Breast epithelium (tissue), 4 donors: ENCODE measurements around the gene TTC7B. TPM values are rescaled to one million over a fixed set of nuclear protein-coding genes. Genes with fewer than 3 reads are reported as not detected.

ENCODE experiments used
- DNase-seq, 2 donors: peaks; one replicate each; pipeline ENCODE4 v3.0.0-alpha.2; 2019; ENCODE audit warnings: low spot score in 2 of 2
- H3K27ac ChIP-seq, 2 donors: fragments of 200-600 bp; sonication (generic) in 1 of 2; one replicate each; pipeline ENCODE4 v1.5.1; 2016 to 2019; ENCODE audit warnings: mild to moderate bottlenecking in 1 of 2
- H3K27me3 ChIP-seq, 2 donors: fragments of 200-600 bp; sonication (generic) in 1 of 2; one replicate each; pipeline versions ENCODE4 v1.5.1 to v1.6.0; 2017 to 2019; ENCODE audit warnings: control low read depth in 1 of 2, mild to moderate bottlenecking in 1 of 2
- H3K36me3 ChIP-seq: fragments of 200-600 bp; one replicate; pipeline ENCODE4 v1.5.1; 2019
- H3K4me1 ChIP-seq, 2 donors: fragments of 200-600 bp; sonication (generic); one replicate each; pipeline ENCODE4 v1.5.1; 2016 to 2019; ENCODE audit warnings: control low read depth in 1 of 2
- H3K4me3 ChIP-seq, 3 donors: fragments of 200-600 bp; sonication (generic); 1 replicate in 2 of 3; 2 replicates in 1 of 3; pipeline ENCODE4 v1.5.1; 2016 to 2019; ENCODE audit warnings: mild to moderate bottlenecking in 3 of 3, moderate library complexity in 2 of 3
- H3K9me3 ChIP-seq, 2 donors: fragments of 200-600 bp; sonication (generic) in 1 of 2; one replicate each; pipeline ENCODE4 v1.5.1; 2016 to 2019; ENCODE audit warnings: control low read depth in 1 of 2
- CTCF ChIP-seq, 3 donors: fragments of 450-650 bp; IDR thresholded peaks; one replicate each; pipeline ENCODE4 v1.5.1; 2016 to 2017; ENCODE audit warnings: antibody characterized with exemption in 3 of 3, mild to moderate bottlenecking in 3 of 3, moderate library complexity in 3 of 3
- POLR2A ChIP-seq: fragments of 450-650 bp; IDR thresholded peaks from one replicate; pipeline ENCODE4 v1.6.1; 2016; ENCODE audit warnings: antibody characterized with exemption, mild to moderate bottlenecking, moderate library complexity
- POLR2AphosphoS5 ChIP-seq, 3 donors: sonication (generic); formaldehyde crosslinking; IDR thresholded peaks; one replicate each; pipeline ENCODE4 v1.6.1; 2017; ENCODE audit warnings: antibody characterized with exemption in 3 of 3
- intact Hi-C: fragments of 100-400 bp; cut with DNase I; formaldehyde crosslinking; loops from one replicate; pipeline ENCODE4 v1.15.1; 2023; ENCODE audit warnings: low total_unique reads
- total RNA-seq, 3 donors: library from RNA; depleted of rRNA; stranded (reverse); fragments of >200 nt; gene quantifications; one replicate each; pipeline ENCODE4 v1.1.0, GENCODE V29; 2016

The TTC7B gene
- total RNA-seq, 3 donors from 2014 or later, result 14.0 to 29.1 (median 22.0) TPM

GRCh38 chr14:90819734-90820393 lies 3.6 kb upstream of the TTC7B start:
- TF ChIP-seq CTCF (IDR thresholded peaks at IDR 0.05) (no peak), POLR2A (no peak), POLR2AphosphoS5 (IDR thresholded peaks at IDR 0.05) (no peak)
- no peak overlapping the region for H3K4me3 ChIP-seq
- intact Hi-C loops, result loop anchor here (1.0 kb wide), 1 partner anchor 16 kb away; no protein-coding TSS in a partner anchor
- H3K27ac ChIP-seq, result no peak overlapping the region
- H3K9me3 ChIP-seq, result peaks cover 12% of the 10 kb centered on the region in 2 donors
- no peak for DNase-seq
- peaks cover 0 to 10% of the 10 kb centered on the region in 2 donors for H3K4me1 ChIP-seq
- H3K27me3 ChIP-seq, result no peaks in the 10 kb centered on the region
- no peaks in the 10 kb centered on the region for H3K36me3 ChIP-seq

- Histone ChIP-seq H3K4me1 (peaks cover 0 to 10% of the 10 kb centered on the region in 2 donors), H3K9me3 (peaks cover 4 to 5% of the 10 kb centered on the region in 2 donors), H3K27me3 (no peaks in the 10 kb centered on the region), H3K36me3 (no peaks in the 10 kb centered on the region), H3K4me3 (no peak overlapping the region), H3K27ac (no peak overlapping the region)
- no peak for TF ChIP-seq POLR2A
- no peak for TF ChIP-seq CTCF (IDR thresholded peaks at IDR 0.05)
- no peak for TF ChIP-seq POLR2AphosphoS5 (IDR thresholded peaks at IDR 0.05)
- DNase-seq, result no peak
- intact Hi-C loops, result loop anchor here (1.0 kb wide), 1 partner anchor 18 kb away; no protein-coding TSS in a partner anchor
Observed at GRCh38 chr14:90818715-90819114, 2.5 kb upstream of the TTC7B start.

GRCh38 chr14:90816681-90817436 lies 629 bp upstream of the TTC7B start:
- Histone ChIP-seq H3K4me3 (peak overlapping the region; percentile 61 to 88 (median 73)), H3K27ac (no peak overlapping the region)
- intact Hi-C loops, result no loop called here

GRCh38 chr14:90815572-90815821 lies 733 bp downstream of the TTC7B start:
- no peak for DNase-seq
- TF ChIP-seq POLR2AphosphoS5 (IDR thresholded peaks at IDR 0.05) (no peak), CTCF (IDR thresholded peaks at IDR 0.05) (no peak), POLR2A (no peak)
- Histone ChIP-seq H3K9me3 (no peaks in the 10 kb centered on the region), H3K4me3 (peak overlapping the region; percentile 61 to 88 (median 73)), H3K27me3 (no peaks in the 10 kb centered on the region), H3K27ac (no peak overlapping the region), H3K36me3 (no peaks in the 10 kb centered on the region), H3K4me1 (peaks cover 0 to 10% of the 10 kb centered on the region in 2 donors)
- intact Hi-C loops, result no loop called here

More at GRCh38 chr14:90816681-90817436, 629 bp upstream of the TTC7B start:
- TF ChIP-seq POLR2AphosphoS5 (IDR thresholded peaks at IDR 0.05) (no peak), POLR2A (no peak), CTCF (IDR thresholded peaks at IDR 0.05) (no peak)
- DNase-seq, result no peak
- Histone ChIP-seq H3K9me3 (no peaks in the 10 kb centered on the region), H3K36me3 (no peaks in the 10 kb centered on the region), H3K27me3 (no peaks in the 10 kb centered on the region), H3K4me1 (peaks cover 0 to 10% of the 10 kb centered on the region in 2 donors)
